GM12878 (cell line): ENCODE data around the gene TNFRSF1B. TPM values are rescaled to one million over a fixed set of nuclear protein-coding genes. Genes with fewer than 3 reads are reported as not detected.

Source experiments
- BCL11A ChIP-seq: IDR thresholded peaks from 2 replicates; pipeline ENCODE4 v1.6.1; 2011; ENCODE audit warnings: low read depth, low read length
- CUX1 ChIP-seq: IDR thresholded peaks from 2 replicates; pipeline ENCODE4 v1.6.1; 2012; ENCODE audit warnings: improper control_type of control experiment, low read depth, low read length; ENCODE audit not compliant: insufficient replicate concordance
- MAX ChIP-seq: IDR thresholded peaks from 2 replicates; pipeline ENCODE4 v1.6.1; 2012; ENCODE audit warnings: low read depth, low read length, improper control_type of control experiment
- MXI1 ChIP-seq: fragments of 150-350 bp; IDR thresholded peaks from 2 replicates; pipeline ENCODE4 v1.6.1; 2011; ENCODE audit warnings: low read depth, mild to moderate bottlenecking, inconsistent platforms, low read length, improper control_type of control experiment
- NFIC ChIP-seq: IDR thresholded peaks from 2 replicates; pipeline ENCODE4 v1.6.1; 2012; ENCODE audit warnings: low read depth, mild to moderate bottlenecking, inconsistent platforms, low read length, moderate library complexity
- RBBP5 ChIP-seq: fragments of 200-600 bp; sonication (generic); conservative IDR thresholded peaks from 2 replicates; pipeline ENCODE4 v1.6.1; 2016
- SMARCA5 ChIP-seq: fragments of 450-650 bp; IDR thresholded peaks from 2 replicates; pipeline ENCODE4 v1.6.1; 2017; ENCODE audit warnings: mild to moderate bottlenecking
- TAF1 ChIP-seq: IDR thresholded peaks from 2 replicates; pipeline ENCODE4 v1.6.1; 2011; ENCODE audit warnings: mild to moderate bottlenecking, low read depth, low read length, borderline replicate concordance
- USF1 ChIP-seq: IDR thresholded peaks from 2 replicates; pipeline ENCODE4 v1.6.1; 2011; ENCODE audit warnings: borderline replicate concordance, low read depth, mild to moderate bottlenecking, moderate library complexity, mixed read lengths, low read length; ENCODE audit not compliant: insufficient read depth; ENCODE audit errors: extremely low read length
- ZNF217 ChIP-seq: fragments of 450-650 bp; IDR thresholded peaks from 2 replicates; pipeline ENCODE4 v1.6.1; 2017; ENCODE audit warnings: antibody characterized with exemption, mild to moderate bottlenecking
- polyA plus RNA-seq, 11 experiments: library from polyadenylated mRNA; depleted of rRNA in 4 of 11; unstranded in 6 of 11; stranded (reverse) in 5 of 11; fragments of >200 nt; fragmentation: Nextera tagmentation in 4 of 11; fragmentation: Illumina TruSeq in 1 of 11; extraction: Ambion mirVana in 4 of 11; extraction: Trizol in 1 of 11; gene quantifications; 1 replicate in 1 of 11; 2 replicates in 10 of 11; pipeline versions ENCODE4 v1.2.1 to v1.2.3, GENCODE V29; 2011 to 2016; ENCODE audit warnings: inconsistent platforms in 2 of 11, missing spikeins in 2 of 11, low read depth in 1 of 11
- total RNA-seq, 4 experiments: library from RNA; depleted of rRNA in 3 of 4; stranded (reverse); fragments of >200 nt in 3 of 4; fragmentation: Illumina TruSeq in 1 of 4; extraction: Trizol in 1 of 4; gene quantifications; 2 replicates each; pipeline versions ENCODE4 v1.2.1 to v1.2.3, GENCODE V29; 2013 to 2021

The TNFRSF1B gene
- total and polyA plus RNA-seq, 10 of the 15 experiments (the other 5 are each of a cell fraction or from before 2014, with no cell fraction given), result 10.1 to 87.2 (median 37.3) TPM

- TF ChIP-seq CUX1 (no peak), NFIC (no peak), TAF1 (no peak), RBBP5 (no peak), BCL11A (no peak), ZNF217 (no peak), MAX (no peak), USF1 (no peak), MXI1 (no peak), SMARCA5 (no peak)
Observed at GRCh38 chr1:12246584-12246983, 79.8 kb downstream of the TNFRSF1B start (continued).
